ENCODE results near the gene SORD.
"Not testable (repeated sequence)": the region's sequence is repeated elsewhere in the genome, so short reads cannot be mapped to it uniquely, and the experiment has no call there.

DNA sequence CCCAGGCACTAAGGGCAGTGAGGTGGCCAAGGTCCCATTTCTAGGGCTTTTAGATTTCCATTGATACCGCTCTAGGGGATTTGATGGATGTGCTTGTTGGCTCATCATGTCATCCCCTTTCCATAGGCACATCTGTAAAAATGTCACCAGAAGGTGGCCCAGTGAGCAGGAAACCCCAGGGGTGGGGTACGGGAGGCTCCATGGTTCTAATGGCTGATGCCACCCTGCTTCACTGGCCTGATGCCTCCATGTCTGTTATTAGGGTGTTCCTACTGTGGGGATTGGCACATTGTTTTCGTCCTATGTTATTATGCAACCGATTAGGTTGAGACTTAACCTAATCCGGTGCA, 34.1 kb upstream of the SORD start:
- TF ChIP-seq, protein P1, sequence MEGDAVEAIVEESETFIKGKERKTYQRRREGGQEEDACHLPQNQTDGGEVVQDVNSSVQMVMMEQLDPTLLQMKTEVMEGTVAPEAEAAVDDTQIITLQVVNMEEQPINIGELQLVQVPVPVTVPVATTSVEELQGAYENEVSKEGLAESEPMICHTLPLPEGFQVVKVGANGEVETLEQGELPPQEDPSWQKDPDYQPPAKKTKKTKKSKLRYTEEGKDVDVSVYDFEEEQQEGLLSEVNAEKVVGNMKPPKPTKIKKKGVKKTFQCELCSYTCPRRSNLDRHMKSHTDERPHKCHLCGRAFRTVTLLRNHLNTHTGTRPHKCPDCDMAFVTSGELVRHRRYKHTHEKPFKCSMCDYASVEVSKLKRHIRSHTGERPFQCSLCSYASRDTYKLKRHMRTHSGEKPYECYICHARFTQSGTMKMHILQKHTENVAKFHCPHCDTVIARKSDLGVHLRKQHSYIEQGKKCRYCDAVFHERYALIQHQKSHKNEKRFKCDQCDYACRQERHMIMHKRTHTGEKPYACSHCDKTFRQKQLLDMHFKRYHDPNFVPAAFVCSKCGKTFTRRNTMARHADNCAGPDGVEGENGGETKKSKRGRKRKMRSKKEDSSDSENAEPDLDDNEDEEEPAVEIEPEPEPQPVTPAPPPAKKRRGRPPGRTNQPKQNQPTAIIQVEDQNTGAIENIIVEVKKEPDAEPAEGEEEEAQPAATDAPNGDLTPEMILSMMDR (IDR thresholded peaks at IDR 0.05) = not testable (repeated sequence)
- not testable (repeated sequence) for TF ChIP-seq POLR2A (IDR thresholded peaks at IDR 0.05)
